HG03460 (cell line): ENCODE measurements around the gene SPEG.

Experiments used
- ATAC-seq: cut with Tn5 transposase; IDR thresholded peaks from one replicate; pipeline ENCODE4 v1.9.1; 2021; ENCODE audit not compliant: unreplicated experiment

Gene SPEG

DNA sequence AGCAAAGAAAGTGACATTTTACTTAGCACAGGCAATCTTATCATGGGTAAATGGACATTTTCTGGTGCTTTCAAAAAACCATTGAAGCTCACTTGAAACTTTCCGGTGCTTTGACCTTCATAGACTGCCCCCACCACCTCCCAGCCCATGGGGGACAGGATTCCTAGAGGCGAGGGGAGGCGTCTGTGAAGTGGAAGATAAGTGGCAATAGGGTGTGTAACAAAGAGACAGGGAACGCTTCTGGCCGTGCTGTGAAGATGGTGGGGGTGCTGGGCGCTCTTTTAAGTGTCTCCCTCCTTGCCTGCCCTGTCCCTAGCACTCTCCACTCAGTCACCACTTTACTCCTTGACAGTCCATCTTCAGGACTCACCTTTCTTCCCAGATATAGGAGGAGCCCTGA, 40.6 kb downstream of the SPEG start:
- no peak for ATAC-seq

DNA sequence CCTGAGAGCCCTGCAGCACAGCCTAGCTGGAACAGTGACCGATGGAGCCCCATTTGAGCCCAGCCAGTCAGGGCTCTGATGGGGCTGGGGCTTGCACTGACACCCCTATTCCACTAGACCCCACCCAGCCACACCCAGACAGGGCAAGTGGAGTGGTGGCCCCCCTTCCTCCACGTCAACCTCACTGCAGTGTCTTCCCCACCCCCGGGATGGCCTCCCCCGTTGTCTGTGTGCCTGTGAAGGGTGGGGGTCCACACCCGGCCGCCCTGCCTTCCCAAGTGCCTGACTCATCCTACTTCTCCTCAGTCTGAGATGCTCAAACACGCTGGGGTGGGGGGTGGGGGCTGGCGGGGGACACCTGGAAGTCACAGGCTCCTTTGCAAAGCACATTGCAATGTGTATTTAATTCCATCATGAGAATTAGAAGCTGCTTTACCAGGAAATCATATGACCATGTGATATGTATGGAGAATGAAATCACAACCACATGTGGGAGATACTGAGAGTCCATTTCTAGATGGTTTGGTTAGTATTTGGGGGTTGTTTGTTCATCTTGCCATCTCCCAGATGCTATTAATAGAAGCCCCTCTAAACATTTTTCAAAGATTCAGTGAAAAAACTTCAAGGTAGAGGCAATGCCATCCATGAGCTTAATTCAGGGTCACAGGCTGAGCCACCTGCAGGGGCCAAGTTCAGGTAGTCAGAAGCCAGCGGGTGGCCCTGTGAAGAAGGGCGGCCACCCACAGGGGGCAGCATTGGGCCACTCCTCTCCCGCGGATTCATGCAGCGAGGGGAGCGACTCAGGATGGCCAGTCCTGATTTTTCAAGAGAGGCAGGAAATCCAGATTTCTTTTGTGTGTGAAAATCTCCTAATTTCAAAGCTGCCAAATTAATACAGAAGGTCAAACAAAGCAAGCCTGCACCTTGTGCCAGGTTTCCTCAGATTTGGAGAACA, 41.3 kb downstream of the SPEG start:
- ATAC-seq: no peak

DNA sequence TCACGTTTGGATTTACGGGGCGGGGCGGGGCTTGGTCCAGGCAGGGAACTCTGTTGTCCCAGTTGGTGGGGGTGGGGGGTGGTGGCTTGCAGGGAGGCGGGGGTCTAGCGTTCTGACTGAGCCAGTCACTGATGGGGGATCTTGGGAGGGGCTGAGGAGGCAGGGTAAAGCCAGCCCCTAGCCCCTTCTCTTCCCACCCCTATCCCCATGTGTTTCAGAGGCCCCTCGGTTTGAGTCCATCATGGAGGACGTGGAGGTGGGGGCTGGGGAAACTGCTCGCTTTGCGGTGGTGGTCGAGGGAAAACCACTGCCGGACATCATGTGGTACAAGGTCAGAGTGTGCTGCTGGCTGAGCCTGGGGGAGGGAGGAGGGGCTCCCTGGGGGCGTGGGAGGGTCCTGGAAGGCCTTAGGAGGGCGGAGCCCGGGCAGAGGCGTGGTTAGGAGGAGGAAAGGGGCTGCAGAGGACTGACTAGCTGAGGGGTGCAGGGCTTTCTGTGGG, 42.1 kb downstream of the SPEG start:
- no peak for ATAC-seq

DNA sequence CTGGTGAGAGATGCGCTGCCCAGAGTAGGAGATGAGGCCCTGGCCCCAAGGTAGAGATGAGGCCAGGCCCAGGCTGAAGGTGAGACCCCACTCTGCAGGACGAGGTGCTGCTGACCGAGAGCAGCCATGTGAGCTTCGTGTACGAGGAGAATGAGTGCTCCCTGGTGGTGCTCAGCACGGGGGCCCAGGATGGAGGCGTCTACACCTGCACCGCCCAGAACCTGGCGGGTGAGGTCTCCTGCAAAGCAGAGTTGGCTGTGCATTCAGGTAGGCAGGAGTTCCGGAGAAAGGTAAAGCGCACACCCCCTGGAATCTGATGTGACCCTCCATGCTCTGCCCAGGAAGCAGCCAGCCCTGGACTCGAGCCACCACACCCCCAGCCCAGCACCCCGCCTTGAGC, 42.5 kb downstream of the SPEG start:
- ATAC-seq: no peak

DNA sequence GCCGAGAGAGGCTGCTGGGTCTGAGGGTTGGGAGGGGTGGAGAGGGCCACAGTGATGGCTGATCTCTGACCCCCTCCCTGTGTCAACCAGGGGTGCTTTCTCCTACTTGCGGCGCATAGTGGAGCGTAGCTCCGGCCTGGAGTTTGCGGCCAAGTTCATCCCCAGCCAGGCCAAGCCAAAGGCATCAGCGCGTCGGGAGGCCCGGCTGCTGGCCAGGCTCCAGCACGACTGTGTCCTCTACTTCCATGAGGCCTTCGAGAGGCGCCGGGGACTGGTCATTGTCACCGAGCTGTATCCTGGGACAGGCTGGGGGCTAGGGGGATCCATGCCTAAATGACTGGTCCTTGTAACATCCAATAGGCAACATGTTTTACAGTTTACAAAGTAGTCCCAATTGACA, 43.2 kb downstream of the SPEG start:
- no peak for ATAC-seq

DNA sequence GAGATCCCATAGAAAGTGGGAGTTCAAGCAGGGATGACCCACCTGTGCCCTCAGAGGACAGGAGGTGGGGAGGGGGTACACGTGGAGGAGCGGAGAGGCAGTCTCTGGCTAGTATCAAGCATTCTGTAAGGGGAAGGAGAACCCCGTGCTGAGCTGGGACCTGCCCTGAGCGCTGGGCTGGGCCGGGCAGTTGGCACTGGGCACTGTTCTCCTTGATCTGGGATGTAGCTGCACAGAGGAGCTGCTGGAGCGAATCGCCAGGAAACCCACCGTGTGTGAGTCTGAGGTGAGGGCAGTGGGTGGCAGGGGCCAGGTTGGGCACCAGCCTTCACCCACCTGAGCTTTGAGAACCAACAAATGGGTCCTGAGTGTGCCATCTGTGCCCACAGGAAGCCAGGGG, 44.3 kb downstream of the SPEG start:
- no peak for ATAC-seq

DNA sequence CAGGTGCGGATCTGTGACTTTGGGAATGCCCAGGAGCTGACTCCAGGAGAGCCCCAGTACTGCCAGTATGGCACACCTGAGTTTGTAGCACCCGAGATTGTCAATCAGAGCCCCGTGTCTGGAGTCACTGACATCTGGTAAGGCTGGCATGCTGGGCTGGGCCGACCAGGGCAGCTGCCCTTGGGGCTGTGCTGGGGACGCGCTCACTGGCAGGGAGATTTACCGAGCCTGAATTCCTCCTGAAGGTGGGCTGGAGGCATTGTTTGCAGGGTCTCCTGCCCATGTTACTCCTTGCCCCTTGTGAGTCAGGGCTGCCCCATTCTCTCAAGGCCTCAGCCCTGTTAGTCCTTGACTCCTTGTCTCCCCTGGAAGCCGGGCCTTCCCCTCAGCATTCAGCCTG, 45.4 kb downstream of the SPEG start:
- no peak for ATAC-seq

DNA sequence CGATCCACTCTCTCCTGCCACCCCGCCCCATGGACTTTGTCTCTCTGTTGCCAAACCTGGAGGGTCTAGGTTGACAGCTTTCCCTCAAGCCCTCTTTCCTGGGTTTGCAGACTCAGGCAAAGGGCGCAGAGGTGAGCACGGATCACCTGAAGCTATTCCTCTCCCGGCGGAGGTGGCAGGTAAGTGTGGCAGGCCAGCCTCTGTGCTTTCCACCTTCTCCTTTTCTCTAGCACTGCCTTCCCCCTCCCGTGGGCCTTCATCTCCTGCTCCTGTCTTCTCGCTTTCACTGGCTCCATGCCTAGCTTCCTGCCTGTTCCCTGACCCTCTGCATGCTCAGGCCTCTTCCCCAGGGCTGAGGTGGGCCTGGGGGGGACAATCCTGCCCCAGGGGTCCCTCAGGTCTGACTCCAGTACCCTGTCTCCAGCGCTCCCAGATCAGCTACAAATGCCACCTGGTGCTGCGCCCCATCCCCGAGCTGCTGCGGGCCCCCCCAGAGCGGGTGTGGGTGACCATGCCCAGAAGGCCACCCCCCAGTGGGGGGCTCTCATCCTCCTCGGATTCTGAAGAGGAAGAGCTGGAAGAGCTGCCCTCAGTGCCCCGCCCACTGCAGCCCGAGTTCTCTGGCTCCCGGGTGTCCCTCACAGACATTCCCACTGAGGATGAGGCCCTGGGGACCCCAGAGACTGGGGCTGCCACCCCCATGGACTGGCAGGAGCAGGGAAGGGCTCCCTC, 48.2 kb downstream of the SPEG start:
- no peak for ATAC-seq

DNA sequence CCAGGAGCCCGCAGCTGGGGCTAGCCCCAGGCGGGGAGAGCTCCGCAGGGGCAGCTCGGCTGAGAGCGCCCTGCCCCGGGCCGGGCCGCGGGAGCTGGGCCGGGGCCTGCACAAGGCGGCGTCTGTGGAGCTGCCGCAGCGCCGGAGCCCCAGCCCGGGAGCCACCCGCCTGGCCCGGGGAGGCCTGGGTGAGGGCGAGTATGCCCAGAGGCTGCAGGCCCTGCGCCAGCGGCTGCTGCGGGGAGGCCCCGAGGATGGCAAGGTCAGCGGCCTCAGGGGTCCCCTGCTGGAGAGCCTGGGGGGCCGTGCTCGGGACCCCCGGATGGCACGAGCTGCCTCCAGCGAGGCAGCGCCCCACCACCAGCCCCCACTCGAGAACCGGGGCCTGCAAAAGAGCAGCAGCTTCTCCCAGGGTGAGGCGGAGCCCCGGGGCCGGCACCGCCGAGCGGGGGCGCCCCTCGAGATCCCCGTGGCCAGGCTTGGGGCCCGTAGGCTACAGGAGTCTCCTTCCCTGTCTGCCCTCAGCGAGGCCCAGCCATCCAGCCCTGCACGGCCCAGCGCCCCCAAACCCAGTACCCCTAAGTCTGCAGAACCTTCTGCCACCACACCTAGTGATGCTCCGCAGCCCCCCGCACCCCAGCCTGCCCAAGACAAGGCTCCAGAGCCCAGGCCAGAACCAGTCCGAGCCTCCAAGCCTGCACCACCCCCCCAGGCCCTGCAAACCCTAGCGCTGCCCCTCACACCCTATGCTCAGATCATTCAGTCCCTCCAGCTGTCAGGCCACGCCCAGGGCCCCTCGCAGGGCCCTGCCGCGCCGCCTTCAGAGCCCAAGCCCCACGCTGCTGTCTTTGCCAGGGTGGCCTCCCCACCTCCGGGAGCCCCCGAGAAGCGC, 49.1 kb downstream of the SPEG start:
- ATAC-seq: no peak

DNA sequence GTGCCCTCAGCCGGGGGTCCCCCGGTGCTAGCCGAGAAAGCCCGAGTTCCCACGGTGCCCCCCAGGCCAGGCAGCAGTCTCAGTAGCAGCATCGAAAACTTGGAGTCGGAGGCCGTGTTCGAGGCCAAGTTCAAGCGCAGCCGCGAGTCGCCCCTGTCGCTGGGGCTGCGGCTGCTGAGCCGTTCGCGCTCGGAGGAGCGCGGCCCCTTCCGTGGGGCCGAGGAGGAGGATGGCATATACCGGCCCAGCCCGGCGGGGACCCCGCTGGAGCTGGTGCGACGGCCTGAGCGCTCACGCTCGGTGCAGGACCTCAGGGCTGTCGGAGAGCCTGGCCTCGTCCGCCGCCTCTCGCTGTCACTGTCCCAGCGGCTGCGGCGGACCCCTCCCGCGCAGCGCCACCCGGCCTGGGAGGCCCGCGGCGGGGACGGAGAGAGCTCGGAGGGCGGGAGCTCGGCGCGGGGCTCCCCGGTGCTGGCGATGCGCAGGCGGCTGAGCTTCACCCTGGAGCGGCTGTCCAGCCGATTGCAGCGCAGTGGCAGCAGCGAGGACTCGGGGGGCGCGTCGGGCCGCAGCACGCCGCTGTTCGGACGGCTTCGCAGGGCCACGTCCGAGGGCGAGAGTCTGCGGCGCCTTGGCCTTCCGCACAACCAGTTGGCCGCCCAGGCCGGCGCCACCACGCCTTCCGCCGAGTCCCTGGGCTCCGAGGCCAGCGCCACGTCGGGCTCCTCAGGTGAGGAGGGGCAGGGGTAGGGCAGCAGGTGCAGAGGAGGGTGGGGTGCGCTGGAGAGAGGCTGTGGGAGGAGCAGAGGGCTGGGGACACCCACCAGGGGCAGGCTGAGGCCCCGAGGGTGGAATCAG, 49.9 kb downstream of the SPEG start:
- no peak for ATAC-seq

DNA sequence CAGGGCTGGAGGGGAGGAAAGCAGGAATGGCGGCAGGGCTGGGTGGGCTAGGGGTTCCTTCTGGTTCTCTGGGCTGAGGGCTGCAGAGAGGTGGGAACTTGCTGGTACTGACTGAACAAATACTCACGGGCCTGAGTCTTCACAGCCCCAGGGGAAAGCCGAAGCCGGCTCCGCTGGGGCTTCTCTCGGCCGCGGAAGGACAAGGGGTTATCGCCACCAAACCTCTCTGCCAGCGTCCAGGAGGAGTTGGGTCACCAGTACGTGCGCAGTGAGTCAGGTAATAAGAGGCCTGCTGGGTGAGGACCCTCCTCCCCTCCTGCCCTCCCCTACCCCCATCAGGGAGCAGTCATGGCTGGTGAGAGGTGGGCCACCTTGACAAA, 50.5 kb downstream of the SPEG start:
- ATAC-seq: no peak

DNA sequence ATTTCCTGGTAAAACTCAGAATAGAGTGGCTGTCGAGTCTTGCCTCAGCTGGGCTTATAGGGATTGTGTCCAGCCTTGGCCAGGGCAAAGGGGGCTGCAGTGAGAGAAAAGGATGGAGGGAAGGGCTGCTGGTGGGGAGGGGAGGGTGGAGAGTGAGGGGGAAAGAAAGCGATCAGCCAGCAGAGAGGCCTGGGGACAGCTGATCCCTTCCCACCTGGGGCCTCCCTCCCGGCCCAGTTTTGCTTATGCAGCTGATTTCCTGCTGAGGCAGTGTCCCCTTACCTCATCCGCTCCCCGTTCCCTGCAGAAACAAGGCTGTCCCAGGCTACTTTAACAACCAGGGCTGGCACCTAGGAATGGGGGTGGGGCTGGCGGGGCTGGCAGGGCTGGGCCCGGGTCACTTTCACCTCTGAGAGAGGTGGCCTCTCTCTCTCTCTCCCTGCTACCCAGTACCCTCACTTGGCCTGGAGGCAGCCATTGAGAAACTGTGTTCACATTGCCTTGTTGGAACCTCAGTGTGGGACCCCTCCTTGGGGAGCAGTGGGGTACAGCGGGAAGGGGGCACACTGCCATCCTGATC, 51.8 kb downstream of the SPEG start:
- no peak for ATAC-seq

DNA sequence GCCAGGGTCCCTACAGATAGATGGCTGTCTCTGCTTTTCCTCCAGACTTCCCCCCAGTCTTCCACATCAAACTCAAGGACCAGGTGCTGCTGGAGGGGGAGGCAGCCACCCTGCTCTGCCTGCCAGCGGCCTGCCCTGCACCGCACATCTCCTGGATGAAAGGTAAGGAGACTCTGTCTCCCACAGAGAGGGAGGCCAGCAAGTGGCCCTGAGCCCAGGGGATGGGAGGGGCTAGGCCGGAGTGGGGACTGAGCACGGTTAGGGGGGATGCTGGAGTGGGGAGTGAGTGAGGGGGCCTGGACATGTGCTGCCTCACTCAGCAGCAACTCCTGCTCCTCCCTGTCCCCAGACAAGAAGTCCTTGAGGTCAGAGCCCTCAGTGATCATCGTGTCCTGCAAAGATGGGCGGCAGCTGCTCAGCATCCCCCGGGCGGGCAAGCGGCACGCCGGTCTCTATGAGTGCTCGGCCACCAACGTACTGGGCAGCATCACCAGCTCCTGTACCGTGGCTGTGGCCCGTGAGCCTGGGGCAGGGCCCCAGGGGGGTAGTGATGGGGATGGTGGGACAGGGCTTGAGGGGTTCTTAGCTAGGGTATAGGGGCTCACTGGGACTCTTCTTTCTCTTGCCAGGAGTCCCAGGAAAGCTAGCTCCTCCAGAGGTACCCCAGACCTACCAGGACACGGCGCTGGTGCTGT, 53.7 kb downstream of the SPEG start:
- no peak for ATAC-seq

DNA sequence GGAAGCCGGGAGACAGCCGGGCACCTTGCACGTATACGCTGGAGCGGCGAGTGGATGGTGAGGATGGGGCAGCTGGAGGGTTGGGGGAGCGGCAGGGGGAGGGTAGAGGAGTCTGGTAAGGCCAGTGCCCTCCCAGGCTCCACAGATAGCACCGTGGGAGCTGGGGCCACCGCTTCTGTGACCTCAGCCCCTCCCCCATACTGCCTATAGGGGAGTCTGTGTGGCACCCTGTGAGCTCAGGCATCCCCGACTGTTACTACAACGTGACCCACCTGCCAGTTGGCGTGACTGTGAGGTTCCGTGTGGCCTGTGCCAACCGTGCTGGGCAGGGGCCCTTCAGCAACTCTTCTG, 54.2 kb downstream of the SPEG start:
- ATAC-seq: no peak

DNA sequence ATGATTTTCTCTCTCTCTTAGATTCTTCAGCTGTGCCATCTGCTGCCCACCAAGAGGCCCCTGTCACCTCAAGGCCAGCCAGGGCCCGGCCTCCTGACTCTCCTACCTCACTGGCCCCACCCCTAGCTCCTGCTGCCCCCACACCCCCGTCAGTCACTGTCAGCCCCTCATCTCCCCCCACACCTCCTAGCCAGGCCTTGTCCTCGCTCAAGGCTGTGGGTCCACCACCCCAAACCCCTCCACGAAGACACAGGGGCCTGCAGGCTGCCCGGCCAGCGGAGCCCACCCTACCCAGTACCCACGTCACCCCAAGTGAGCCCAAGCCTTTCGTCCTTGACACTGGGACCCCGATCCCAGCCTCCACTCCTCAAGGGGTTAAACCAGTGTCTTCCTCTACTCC, 54.7 kb downstream of the SPEG start:
- no peak for ATAC-seq

DNA sequence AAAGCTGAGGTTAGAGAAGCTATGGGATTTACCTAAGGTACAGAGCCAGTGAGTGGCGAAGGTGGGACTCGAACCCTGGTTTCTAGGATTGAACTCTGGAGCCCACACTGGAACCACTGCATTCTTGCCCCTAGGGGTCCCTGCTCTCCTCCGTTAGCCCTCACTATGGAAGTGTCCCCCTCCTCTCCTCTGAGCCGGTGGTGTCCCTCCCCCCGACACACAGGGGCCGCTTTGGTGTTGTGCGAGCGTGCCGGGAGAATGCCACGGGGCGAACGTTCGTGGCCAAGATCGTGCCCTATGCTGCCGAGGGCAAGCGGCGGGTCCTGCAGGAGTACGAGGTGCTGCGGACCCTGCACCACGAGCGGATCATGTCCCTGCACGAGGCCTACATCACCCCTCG, 55.5 kb downstream of the SPEG start:
- no peak for ATAC-seq

DNA sequence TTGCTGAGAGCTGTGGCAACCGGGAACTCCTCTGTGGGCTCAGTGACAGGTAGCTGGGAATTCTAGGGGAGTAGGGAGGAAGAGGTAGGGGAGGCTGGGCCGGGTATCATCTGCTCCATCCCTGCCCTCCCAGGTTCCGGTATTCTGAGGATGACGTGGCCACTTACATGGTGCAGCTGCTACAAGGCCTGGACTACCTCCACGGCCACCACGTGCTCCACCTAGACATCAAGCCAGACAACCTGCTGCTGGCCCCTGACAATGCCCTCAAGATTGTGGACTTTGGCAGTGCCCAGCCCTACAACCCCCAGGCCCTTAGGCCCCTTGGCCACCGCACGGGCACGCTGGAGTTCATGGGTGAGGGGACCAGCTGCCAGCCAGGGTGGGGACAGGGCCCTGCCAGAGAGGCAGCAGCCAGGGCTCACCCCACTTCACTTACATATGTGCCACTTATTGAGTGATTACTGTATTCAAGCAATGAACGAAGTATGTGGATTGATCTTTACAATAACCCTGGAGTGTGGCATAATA, 56.0 kb downstream of the SPEG start:
- no peak for ATAC-seq

DNA sequence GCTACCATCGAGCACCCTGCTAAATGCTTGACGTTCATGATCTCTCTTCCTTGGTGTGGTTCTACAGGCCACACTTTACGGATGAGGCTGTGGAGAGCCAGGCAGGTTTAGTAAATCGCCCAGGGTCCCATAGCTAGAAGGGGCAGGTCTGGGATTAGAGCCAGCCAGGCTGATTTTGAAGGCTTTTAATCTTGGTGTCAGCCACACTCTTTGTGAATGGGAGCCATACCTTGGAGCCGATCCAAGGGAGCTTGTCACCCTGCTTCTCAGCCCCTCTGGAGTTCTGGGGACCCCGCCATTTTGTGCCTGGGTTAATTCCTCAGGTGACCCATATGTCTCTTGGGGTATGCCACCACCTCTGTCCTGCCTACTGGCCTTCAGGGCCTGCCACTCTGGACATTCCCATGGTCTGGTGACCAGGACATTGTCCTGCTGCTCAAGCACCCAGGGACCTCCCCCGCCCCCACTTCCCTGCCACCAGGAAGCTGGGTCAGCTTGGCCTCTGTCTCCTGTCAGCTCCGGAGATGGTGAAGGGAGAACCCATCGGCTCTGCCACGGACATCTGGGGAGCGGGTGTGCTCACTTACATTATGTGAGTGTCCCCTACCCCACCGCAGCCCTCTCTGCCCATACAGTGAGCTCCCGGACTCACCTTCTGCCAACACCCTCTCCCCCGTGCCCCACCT, 56.8 kb downstream of the SPEG start:
- no peak for ATAC-seq

DNA sequence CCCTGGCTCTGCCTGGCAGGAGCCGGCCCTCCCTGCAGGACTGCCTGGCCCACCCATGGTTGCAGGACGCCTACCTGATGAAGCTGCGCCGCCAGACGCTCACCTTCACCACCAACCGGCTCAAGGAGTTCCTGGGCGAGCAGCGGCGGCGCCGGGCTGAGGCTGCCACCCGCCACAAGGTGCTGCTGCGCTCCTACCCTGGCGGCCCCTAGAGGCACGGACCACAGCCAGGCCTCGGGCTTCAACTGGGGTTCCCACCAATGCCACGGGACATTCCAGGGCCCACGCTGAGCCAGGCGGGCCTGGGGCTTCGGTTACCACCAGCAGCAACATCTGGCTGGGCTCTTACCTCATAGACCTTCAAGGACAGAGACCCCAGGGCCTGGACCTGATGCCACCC, 57.9 kb downstream of the SPEG start:
- no peak for ATAC-seq
